GM12892 (cell line): ENCODE data around the gene TRABD2B.
"Not testable (repeated sequence)": the region's sequence is repeated elsewhere in the genome, so short reads cannot be mapped to it uniquely, and the experiment has no call there.

Source experiments
- POLR2A ChIP-seq: IDR thresholded peaks from 2 replicates; pipeline ENCODE4 v1.6.1; 2011; ENCODE audit warnings: low read depth, low read length, control low read depth
- POLR2AphosphoS5 ChIP-seq: IDR thresholded peaks from 2 replicates; pipeline ENCODE4 v1.6.1; 2011; ENCODE audit warnings: low read depth, low read length, control low read depth

- not testable (repeated sequence) for TF ChIP-seq POLR2A, POLR2AphosphoS5
These were observed 35.4 kb downstream of the TRABD2B start for GRCh38 chr1:47961835-47962234.
